HTERT RPE-1 (cell line): Measurements from ENCODE around the gene CASZ1.

ENCODE experiments used
- in situ Hi-C: fragments of 300-500 bp; cut with MboI; formaldehyde crosslinking; loops from 4 replicates; pipeline ENCODE4 v1.14.3; 2020; ENCODE audit warnings: low sequenced_read_pairs

CASZ1 gene

GRCh38 chr1:10825592-10825991 is 29.1 kb upstream of the CASZ1 start:
- in situ Hi-C loops, result no loop called here

DNA sequence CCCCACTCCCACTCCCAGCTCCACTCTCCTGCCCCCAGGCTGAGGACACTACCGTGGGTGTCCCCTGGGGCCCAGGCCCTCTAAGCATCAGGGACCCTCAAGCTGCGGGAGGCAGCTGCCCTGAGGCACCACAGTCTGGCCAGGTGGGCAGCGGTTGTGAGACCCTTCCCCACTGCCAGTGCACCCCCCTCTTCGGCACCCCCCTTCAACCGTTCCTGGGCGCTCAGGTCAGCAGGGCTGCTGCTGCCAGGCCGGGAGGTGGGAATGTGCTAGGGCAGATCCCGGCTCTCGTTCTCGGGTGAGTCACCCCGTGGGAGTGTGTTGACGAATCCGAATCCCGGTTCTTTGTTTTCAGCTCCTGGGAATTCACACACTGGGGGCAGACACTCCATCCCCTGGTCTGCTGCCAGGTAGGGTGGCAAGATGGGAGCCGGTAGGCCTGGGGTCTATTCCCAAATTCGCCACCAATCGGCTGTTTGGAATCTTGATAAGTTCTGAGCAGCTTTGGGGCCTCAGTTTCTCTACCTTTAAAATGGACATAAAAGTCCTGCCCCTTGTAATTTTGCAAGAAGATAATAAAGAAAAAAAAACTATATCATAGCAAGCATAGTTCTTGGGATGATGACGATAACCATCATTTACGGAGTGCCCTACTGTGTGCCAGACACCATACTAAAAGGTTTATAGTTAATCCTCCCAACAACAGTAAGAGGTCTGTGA is 28.5 kb upstream of the CASZ1 start:
- in situ Hi-C loops, result no loop called here

DNA sequence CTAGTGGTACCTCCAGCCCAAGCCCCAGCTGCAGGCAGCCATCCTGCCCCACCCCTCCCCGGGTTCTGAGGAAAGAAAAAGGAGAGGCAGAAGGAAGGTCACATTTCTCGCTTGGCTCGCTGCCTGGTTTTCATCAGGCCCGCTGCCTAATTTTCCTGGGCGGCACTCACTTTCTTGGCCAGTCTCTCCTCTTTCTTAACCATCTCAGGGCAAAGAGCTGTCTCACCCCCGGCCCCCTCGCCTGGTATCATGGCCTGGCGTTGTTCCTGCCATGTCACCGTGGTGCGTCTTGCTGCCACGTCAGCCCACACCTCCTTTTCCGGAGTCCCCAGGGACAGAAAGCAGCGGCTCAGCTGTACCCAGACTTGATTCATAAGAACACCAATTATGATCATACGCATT is 26.6 kb upstream of the CASZ1 start:
- in situ Hi-C loops, result no loop called here

DNA sequence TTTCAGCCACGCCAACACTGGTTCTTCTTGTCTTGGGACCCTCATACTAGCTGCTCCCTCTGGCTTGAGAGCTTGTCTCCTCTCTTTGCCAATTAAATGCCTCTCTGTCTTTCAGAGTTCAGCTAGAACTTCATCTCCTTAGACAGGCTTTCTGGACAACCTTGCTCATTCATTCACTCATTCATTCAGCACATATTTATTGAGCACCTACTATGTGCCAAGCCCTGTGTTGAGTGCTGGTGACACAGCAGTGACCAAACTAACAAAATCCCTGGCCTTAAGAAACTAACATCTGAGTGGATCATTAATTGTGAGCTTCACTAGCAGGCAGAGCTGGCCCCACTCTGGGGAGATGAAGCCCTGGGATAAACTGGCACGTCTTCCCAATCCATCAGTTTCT is 24.9 kb upstream of the CASZ1 start:
- in situ Hi-C loops, result no loop called here

DNA sequence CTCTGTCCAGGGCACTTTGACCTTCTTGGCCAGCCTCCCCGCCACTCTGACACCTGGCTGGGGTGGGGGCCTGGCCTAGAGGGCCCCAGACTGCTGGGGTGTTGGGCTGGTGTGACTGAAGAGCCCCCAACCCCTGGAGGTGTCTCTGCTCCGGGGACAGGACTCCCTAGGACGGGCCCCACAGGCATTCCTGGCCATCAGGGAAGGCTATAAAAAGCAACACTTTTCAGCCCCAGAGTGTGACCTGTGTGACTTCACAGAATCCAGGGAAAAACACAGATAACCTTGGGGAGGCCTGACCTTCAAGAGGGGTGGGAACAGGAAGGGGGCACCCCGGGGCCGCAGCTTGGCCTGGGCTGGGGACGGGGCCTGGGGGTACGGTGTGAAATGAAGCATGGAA is 24.0 kb upstream of the CASZ1 start:
- in situ Hi-C loops, result no loop called here

DNA sequence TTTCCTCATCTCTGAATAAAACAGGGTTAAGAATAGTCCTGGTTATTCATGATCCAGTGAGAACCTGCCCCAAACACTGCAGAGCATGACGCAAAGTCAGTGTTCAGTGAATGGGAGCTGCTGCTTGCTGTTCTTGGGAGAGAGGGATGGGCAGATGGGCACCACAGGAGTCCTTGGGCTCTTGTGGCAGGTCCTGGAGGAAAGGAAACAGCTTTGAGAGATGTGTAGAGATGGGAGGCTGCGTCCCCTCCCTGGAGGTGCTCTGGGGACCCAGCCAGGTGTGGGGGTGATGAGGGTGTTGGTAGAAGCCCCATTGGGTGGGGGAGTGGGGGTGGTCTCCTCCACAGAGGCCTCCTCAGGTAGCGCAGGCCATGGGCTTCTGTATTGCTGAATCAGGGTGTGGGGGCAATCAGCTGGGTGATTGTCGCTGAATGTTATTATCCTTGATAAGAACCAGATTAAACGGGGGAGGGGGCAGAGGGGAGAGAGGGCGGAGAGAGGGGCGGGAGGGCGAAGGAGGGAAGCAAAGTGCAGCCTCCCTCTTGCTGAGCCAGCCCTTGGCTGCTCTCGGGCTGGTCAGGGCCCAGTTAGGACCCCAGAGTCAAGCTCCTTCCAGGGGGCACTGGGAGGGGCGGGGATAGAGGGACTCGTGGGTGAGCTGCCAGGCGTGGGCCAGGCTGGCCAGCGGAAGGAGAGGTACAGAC is 22.9 kb upstream of the CASZ1 start:
- in situ Hi-C loops, result no loop called here

DNA sequence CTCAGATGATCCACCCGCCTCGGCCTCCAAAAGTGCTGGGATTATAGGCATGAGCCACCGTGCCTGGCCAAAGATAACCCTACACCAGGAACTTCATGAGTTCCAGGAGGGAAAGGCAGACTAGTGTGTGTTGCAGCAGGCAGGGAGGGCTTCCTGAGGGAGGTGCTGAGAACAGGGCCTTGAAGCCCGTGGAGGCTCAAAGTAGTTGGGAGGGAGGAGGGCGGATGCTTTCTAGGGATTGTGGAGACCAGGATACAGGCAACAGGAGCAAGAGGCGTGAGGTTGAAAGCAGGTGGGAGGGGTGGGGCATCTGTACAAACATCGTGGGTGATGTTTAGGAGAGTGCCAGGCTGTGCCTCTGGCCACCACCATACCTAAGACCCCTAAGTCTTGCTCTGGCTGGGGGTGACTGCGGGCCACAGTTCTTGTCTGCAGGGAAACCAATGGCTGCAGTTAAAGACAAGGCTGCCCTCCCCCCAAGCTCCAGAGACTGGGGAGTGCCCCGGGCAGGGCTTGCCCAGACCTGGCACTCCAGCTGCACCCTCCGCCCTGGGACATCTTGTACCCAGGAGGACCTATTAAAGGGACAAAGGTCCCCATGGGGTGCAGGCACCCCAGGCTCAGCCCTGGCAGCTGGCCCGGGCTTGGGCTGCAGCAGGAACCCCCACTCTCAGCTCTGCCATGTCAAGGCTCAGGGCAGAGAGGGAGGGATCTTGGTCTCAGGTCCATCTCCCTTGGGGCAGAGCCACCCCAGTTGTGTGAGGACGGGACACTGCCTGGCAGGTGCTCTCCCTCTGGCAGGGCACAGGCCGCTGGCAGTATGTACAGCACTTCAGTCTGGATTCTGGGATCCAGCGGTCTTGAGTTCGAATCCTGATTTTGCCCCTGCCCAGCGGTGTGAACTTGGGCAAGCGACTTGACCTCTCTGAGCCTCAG is 22.1 kb upstream of the CASZ1 start:
- in situ Hi-C loops, result no loop called here

DNA sequence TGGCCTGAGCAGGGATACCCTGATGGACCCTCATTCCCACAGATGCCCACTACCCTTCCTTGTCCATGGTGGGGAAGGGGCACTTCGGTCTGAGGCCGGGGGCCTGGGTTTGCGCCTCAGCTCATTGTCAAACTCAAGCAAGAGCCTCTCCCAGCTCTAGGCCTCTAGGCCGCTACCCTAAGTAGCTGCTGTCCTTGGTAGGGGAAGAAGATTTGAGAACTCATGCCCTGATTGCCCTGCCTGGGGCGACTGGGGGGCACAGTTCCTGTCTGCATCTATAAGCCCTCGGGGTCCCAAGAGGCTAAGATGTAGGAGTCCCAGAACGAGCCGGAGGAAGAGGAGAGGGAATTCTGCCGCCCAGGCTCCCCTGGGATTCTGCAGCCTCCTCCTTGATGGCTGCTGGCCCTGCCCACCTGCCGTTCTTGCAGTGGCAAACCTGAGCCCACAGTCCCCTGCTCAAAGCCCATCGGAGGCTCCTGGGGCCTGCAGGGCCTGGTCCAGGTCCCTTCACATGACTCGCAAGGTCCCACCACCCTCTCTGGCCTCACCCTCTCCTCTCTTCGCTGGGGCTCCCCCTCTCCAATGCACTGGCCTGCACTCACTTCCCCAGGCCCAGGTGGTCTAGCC is 20.4 kb upstream of the CASZ1 start:
- in situ Hi-C loops, result no loop called here

- in situ Hi-C loops, result no loop called here
Observed at GRCh38 chr1:10816233-10816632, 19.8 kb upstream of the CASZ1 start.

- in situ Hi-C loops, result no loop called here
Observed at GRCh38 chr1:10815858-10816195, 19.4 kb upstream of the CASZ1 start.

DNA sequence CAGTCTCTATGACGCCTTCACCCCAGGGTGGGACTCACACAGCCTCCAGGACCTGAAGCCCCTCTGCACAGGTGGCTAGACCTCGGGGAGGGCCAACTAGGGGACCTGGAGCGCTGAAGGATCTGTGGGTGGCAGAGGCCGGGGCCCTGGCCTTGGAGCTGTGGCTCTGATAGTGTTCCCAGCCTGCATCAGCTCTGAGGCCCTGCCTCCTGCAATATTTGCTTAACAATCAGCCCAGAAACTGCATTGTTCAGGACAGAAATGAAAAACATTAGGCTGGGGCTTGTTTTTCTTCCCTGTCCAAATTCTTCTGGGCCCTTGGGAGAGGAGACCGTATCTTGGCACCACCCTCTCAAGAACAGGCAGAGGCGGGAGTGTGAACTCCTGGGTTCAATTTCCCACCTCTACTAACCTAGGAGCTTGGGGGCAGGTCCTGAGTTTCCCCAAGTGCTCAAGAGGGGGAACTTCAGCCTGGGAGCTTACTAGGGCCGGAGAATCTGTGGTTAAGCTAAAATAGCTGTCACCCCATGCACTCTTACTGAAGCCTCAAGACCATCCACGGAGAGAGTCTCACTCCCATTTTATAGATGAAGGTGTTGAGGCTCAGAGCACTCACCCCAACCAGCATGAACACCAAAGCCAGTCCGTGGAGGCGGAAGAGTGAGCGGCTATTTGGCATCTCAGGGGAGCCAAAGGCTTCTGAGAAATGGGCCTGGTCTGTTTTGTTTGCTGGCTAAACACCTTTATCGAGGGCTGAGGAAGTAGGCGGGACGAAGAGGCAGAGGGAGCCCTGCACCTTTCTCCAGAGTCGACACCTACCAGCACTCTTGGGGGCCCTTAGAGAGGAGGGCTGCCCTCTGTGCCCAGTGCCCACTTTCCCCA is 18.8 kb upstream of the CASZ1 start:
- in situ Hi-C loops, result no loop called here

GRCh38 chr1:10814312-10814711 is 17.9 kb upstream of the CASZ1 start:
- in situ Hi-C loops, result no loop called here

GRCh38 chr1:10813799-10814198 is 17.4 kb upstream of the CASZ1 start:
- in situ Hi-C loops, result no loop called here

DNA sequence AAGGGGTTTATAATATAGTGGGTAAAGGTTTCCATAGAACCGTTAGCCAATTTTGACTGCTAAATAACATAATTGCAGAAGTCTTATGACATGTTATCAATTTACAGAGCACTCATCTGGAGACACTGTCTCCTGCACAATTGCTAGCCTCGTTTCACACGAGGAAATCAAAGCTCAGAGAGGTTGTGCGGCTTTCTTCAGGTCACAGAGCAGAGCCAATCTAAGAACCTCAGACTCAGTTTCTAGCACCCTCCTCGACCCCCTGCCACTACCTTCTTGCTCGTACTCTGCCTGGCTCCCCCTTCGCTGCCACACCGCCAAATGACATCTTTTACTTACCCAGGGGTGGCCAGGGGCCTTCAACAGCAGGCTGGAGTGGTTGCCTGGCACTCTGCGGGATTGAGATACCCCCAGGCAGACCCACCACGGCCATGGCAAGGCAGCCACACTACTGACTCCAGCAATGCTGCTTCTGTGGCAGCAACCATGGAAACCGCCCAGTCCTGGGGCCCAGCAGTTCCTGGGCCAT is 16.0 kb upstream of the CASZ1 start:
- in situ Hi-C loops, result no loop called here

DNA sequence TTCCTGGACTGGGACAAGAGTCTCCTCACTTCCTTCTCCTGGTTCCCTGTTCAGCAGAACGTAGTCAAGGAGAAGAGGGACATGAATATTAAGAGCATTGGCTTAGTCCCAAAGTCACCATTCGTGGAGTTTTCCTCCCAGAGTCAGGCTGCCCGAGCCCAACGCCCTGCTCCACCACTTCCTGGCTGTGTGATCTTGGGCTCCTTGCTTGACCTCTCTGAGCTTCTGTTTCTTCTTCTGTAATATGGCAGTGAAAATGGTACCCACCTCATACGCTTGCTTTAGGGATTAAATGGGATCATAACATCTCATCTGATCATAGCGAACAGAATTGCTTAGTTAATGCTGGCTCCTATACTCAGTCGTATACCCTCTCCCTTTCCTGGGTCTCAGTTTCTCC is 12.0 kb upstream of the CASZ1 start:
- in situ Hi-C loops, result no loop called here

DNA sequence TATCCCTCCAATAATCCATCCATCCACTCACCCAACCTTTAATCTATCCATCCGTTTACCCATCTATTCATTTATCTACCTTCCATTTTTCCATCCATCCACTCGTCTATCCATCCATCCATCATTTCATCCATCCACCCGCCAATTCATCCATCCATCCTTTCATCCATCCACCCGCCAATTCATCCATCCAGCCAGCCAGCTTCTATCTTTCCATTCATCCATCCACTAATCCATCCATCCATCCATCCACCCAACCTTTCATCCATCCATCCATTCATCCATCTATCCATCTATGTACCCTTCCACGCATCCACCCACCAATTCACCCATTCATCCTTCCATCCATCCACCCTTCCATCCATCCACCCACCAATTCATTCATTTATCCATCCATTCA is 10.5 kb upstream of the CASZ1 start:
- in situ Hi-C loops, result no loop called here

GRCh38 chr1:10803971-10804820 is 7.8 kb upstream of the CASZ1 start:
- in situ Hi-C loops, result no loop called here

DNA sequence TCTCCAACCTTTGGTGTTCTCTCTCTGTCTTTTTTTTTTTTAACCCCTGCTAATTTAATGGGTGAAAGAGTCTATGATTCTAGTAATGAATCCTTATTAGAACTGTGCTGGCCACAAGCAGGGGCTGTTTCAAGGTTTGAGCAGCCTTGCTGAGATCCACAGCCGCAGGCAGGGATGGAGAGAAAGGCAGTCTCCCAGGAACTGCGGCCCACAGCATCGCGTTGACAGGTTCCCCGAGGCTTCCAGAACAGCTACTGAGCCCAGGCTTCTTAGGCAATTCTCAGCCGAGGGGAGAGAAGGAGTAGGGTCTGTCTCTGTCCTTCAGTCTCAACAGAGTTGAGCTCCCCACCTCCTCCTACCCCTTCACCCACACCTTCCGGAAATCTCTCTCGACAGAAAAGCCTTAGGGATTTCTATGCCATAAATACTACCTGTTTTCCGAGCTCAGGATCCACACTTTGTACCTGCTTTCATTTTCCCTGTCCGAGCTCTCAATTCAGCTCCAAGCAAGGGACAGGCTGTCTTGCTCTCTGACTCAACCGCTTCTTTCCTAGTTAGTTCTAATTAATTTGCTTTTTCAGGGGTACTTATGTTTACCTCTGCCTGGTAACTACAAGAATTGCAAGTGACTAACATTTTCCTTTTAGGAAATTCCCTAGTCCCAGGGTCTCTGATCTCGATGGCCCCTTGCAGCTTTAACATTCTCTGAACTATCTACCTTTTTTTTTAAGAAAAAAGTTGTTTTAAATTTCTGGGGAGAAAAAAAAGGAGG is 6.7 kb upstream of the CASZ1 start:
- in situ Hi-C loops, result no loop called here
